Measurements from ENCODE around the gene RAC3.

RAC3 gene

DNA sequence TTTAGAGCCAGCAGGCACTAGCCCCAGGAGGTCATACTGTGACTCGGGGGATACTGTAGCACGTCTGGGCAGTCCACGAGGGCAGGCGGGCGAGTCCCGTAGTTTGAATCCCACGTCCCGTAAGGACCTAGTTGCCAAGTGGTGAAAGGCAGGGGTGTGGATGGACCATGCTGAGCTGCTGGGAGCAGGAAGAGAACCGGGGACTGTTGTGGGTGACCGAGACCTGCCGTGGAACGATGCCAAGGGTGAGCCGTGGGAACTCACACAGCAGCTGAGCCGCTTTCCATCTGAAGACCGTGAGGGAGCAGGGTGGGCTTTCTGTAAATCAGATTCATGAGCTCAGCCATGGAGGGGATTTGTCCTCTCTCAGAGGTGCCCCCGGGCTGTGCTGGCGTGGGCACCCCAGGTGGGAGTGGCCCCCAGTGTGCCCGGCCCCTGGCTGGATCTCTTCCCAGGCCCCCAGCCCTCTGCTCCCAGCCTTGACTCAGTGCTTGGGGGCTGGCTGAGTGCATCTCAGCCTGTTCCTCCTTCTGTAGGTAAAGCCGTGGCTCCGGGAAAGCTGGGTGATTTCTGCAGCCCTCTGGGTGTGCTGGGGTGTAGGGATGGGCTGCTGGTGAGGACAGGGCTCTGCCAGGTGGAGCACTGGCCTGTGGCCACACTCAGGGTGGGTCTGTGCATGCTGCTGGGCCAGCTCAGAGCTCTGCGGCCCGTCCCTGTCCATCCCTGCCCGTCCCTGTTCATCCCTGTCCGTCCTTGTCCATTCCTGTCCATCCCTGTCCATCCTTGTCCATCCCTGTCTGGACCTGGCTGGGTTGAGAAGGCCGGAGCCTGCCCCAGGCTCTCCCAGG is 40.4 kb upstream of the RAC3 start:
- Histone ChIP-seq H3K4me1 (ENCODE audit: insufficient read depth, low read length, severe bottlenecking) (no peaks in the 10 kb centered on the region), H3K36me3 (ENCODE audit: insufficient read depth, low read length) (peaks cover 5% of the 10 kb centered on the region; the same call in 1 of the 2 replicates), H2AFZ (ENCODE audit: low read length) (no peak overlapping the region), H3K4me3 (ENCODE audit: low read depth, low read length, poor library complexity, severe bottlenecking) (no peak overlapping the region), H3F3A (ENCODE audit: insufficient read depth, low read length) (no peaks in the 10 kb centered on the region), H3K27me3 (ENCODE audit: insufficient read depth, low read length) (no peaks in the 10 kb centered on the region), H3K9ac (ENCODE audit: low read length) (no peak overlapping the region), H4K20me1 (ENCODE audit: insufficient read depth, low read length) (no peaks in the 10 kb centered on the region), H3K27ac (ENCODE audit: low read depth, low read length, poor library complexity, severe bottlenecking) (no peak overlapping the region), H3K9me2 (ENCODE audit: low read depth, low read length) (no peaks in the 10 kb centered on the region), H3K9me3 (ENCODE audit: low read length) (no peaks in the 10 kb centered on the region), H3K79me2 (ENCODE audit: insufficient read depth, low read length) (no peaks in the 10 kb centered on the region), H3K4me2 (ENCODE audit: low read length) (no peak overlapping the region)
- TF ChIP-seq, protein P1, sequence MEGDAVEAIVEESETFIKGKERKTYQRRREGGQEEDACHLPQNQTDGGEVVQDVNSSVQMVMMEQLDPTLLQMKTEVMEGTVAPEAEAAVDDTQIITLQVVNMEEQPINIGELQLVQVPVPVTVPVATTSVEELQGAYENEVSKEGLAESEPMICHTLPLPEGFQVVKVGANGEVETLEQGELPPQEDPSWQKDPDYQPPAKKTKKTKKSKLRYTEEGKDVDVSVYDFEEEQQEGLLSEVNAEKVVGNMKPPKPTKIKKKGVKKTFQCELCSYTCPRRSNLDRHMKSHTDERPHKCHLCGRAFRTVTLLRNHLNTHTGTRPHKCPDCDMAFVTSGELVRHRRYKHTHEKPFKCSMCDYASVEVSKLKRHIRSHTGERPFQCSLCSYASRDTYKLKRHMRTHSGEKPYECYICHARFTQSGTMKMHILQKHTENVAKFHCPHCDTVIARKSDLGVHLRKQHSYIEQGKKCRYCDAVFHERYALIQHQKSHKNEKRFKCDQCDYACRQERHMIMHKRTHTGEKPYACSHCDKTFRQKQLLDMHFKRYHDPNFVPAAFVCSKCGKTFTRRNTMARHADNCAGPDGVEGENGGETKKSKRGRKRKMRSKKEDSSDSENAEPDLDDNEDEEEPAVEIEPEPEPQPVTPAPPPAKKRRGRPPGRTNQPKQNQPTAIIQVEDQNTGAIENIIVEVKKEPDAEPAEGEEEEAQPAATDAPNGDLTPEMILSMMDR (IDR thresholded peaks at IDR 0.05; ENCODE audit: low read length), result no peak
- TF ChIP-seq EZH2 (IDR thresholded peaks at IDR 0.05; ENCODE audit: borderline replicate concordance, low read length), result no peak

DNA sequence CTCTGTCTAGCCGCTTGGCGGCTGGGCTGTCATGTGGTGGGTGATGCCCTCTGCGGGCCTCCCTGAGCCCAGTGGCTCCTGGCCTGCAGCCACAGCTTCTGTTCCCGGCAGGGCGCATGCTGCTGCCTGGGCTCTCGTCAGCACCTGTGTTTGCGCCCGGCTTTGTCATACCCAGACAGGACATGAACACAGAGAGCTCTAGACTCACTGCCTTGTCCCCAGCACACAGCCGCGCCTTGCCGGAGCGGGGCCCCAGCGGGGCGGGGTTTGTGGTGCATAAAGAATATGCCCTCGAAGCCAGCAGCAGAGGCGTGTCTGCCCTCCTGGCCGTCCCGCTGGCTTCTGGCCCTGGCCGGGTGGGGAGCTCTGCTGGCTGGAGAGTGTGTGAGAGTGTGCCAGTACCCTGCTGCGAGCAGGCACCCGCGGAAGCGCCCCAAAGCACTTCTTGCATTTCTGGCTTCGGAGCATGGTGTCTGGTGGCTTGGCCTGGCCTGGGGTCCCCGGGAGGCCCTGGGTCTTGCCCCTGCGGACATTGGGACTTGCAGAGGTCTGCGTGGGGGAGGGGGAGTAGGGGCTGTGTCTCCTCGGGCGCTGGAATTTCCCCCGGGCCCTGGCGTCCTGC is 39.7 kb upstream of the RAC3 start:
- Histone ChIP-seq H3K36me3 (ENCODE audit: insufficient read depth, low read length) (peaks cover 2% of the 10 kb centered on the region; the same call in 1 of the 2 replicates), H3K9me2 (ENCODE audit: low read depth, low read length) (no peaks in the 10 kb centered on the region), H2AFZ (ENCODE audit: low read length) (no peak overlapping the region), H3K4me1 (ENCODE audit: insufficient read depth, low read length, severe bottlenecking) (no peaks in the 10 kb centered on the region), H3K4me2 (ENCODE audit: low read length) (no peak overlapping the region), H3K27ac (ENCODE audit: low read depth, low read length, poor library complexity, severe bottlenecking) (no peak overlapping the region), H3K27me3 (ENCODE audit: insufficient read depth, low read length) (no peaks in the 10 kb centered on the region), H3K4me3 (ENCODE audit: low read depth, low read length, poor library complexity, severe bottlenecking) (no peak overlapping the region), H3K79me2 (ENCODE audit: insufficient read depth, low read length) (no peaks in the 10 kb centered on the region), H4K20me1 (ENCODE audit: insufficient read depth, low read length) (no peaks in the 10 kb centered on the region), H3K9ac (ENCODE audit: low read length) (no peak overlapping the region), H3K9me3 (ENCODE audit: low read length) (no peaks in the 10 kb centered on the region), H3F3A (ENCODE audit: insufficient read depth, low read length) (no peaks in the 10 kb centered on the region)
- no peak for TF ChIP-seq EZH2 (IDR thresholded peaks at IDR 0.05; ENCODE audit: borderline replicate concordance, low read length)
- TF ChIP-seq, protein P1 (IDR thresholded peaks at IDR 0.05; ENCODE audit: low read length), result no peak

DNA sequence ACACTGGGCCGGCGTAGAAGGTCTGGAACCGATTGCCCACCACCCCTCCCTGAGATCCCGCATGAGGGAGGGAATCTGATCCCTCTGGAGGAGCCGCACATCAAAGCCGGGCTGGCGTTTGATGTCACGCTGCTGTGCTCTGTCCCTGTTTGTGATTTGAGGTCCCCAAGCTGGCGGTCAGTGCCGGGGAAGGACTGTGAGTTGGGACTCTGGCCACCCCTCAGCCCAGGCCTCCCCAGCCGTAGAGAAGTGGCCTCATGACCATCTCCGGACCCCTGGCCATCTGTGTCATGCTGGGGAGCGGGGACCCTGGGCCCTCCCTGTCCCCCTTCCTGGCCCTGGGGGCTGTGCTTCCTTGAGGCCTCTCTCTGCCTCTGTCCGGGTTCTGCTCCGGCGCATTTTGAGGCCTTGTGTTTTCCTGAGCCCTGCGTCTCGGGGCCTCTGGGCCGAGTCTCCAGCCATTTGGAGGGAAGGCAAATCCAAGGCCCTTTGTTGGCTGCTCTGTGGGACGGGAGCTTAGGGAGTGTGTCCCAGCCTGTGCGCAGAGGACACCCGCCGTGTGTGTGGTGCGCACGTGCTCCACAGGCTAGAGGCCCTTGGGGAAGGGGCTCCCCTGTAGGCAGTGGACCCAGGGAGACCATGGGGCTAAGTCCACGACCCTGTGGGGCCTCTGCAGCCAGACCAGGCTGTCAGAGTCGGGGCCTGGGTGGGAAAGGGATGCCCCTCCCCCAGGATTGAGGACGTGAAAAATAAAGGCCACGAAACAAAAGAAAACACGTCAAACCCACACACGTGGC is 39.0 kb upstream of the RAC3 start:
- Histone ChIP-seq H3K4me2 (ENCODE audit: low read length) (no peak overlapping the region), H3K27ac (ENCODE audit: low read depth, low read length, poor library complexity, severe bottlenecking) (no peak overlapping the region), H3K36me3 (ENCODE audit: insufficient read depth, low read length) (no peaks in the 10 kb centered on the region), H4K20me1 (ENCODE audit: insufficient read depth, low read length) (no peaks in the 10 kb centered on the region), H3K9me2 (ENCODE audit: low read depth, low read length) (no peaks in the 10 kb centered on the region), H2AFZ (ENCODE audit: low read length) (no peak overlapping the region), H3F3A (ENCODE audit: insufficient read depth, low read length) (no peaks in the 10 kb centered on the region), H3K79me2 (ENCODE audit: insufficient read depth, low read length) (no peaks in the 10 kb centered on the region), H3K4me1 (ENCODE audit: insufficient read depth, low read length, severe bottlenecking) (no peaks in the 10 kb centered on the region), H3K9ac (ENCODE audit: low read length) (no peak overlapping the region), H3K9me3 (ENCODE audit: low read length) (no peaks in the 10 kb centered on the region), H3K4me3 (ENCODE audit: low read depth, low read length, poor library complexity, severe bottlenecking) (no peak overlapping the region), H3K27me3 (ENCODE audit: insufficient read depth, low read length) (no peaks in the 10 kb centered on the region)
- TF ChIP-seq, protein P1 (IDR thresholded peaks at IDR 0.05; ENCODE audit: low read length), result no peak
- no peak for TF ChIP-seq EZH2 (IDR thresholded peaks at IDR 0.05; ENCODE audit: borderline replicate concordance, low read length)

All from OCI-LY1 (cell line).